K562 treated with DMSO at 1 percent for 4 hours (cell line): Measurements from ENCODE around the gene POLR3H. TPM values are rescaled to one million over a fixed set of nuclear protein-coding genes. Genes with fewer than 3 reads are reported as not detected.

Source experiments
- total RNA-seq: library from RNA; unstranded; fragments of 300-600 nt; gene quantifications from 2 replicates; pipeline ENCODE4 v1.2.3, GENCODE V29; 2022; ENCODE audit not compliant: insufficient read depth

The POLR3H gene, protein sequence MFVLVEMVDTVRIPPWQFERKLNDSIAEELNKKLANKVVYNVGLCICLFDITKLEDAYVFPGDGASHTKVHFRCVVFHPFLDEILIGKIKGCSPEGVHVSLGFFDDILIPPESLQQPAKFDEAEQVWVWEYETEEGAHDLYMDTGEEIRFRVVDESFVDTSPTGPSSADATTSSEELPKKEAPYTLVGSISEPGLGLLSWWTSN
- total RNA-seq, result 11.4 and 16.7 TPM in 2 replicates

DNA sequence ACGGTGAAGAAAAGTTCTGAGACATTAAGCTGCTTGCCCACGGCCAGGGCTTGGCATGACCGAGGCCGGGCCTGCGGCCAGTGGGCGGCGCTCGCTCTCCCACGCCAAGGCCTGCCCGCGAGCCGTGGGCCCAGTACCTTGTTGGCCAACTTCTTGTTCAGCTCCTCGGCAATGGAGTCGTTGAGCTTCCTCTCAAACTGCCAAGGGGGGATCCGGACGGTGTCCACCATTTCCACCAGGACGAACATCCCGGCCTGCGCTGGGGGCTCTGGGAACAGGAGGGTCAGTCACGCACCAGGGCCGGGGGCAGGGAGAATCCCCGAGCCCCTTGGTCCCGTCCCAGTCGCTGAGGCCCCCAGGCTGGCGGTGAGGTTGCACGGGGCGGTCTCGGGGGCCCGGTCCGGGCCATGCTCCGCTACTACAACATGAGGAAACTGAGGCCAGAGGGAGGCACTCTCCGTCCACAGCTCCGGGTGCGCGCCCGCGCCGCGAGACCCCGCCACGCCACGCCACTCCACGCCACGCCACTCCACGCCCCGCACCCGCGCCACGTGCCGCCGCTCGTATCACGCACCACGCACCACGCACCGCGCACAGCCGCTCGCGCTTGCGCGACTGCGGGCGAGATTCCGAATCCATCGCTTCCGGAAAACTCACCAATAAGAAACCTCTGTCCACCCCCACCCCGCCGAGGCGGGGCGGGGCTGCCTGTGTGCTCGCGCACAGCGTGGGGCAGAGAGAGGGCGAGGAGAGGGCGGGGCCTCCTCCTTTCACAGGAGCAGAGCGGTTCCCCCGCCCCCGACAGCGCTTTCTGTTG, at the start of gene POLR3H:
POLR3H (minus strand) TSS at position 617 of the 817 bp plus-strand sequence; CDS start at position 248, 369 bp downstream.

DNA sequence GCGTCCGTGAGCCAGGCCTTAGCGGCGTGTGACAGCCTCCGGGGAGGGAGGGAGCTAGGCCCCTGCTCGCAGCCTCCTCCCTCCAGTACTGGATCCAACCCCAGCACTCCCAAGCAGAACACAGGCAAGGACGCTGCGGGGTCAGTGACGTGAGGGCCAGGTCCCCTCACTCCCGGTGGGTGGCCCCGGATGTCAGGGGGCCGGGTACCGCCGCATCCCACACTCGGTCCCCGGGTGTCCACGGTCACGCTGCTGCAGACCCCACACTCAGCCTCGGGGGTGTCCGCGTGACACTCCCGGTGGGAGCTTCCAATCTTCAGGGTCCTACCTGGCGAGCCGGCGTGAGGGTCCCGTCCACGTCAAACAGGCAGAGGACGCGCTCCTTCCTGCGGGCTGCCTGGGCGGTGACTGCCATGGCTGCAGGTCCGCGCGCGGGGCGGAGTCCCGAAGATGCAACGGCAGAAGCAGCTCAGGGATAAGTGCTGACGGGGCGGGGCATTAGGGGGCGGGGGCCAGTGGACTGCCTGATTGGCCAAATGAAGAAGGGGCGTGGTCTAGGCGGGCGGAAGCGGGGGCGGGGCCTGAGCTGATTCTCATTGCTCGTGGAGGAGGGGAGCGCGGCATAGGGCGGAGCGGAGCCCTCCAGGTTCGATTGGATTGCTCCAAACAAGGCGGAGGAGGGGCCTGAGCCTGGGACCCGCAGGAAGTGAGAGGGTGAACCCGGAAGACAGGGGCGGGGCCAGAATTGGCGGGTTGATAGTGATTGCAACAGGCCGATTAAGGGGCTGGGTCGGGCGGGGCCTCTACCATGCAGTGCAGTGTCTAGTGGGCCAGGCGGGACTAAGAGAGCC, 45.3 kb upstream of the POLR3H start, which contains the start of gene PMM1:
PMM1 (minus strand) TSS at position 450 of the 851 bp plus-strand sequence; CDS start at position 415, 35 bp downstream.

Other genes with a start within 250 kb of the POLR3H start
- 32.3 and 35.7 TPM in 2 replicates for gene ZC3H7B, start 242.9 kb downstream of the POLR3H start, total RNA-seq
- 0.61 and 1.2 TPM in 2 replicates for gene TEF, start 162.5 kb downstream of the POLR3H start, total RNA-seq
- gene TOB2, start 97.7 kb downstream of the POLR3H start, total RNA-seq, result 14.3 and 18.5 TPM in 2 replicates
- 47.3 and 52.8 TPM in 2 replicates for gene PHF5A, start 75.8 kb downstream of the POLR3H start, total RNA-seq
- gene ACO2, start 75.4 kb downstream of the POLR3H start, total RNA-seq, result 87.5 and 99.7 TPM in 2 replicates
- not detected in 2 replicates for gene CSDC2, start 16.5 kb upstream of the POLR3H start, total RNA-seq
- gene PMM1, start 45.4 kb upstream of the POLR3H start, total RNA-seq, result 41.3 and 54.8 TPM in 2 replicates
- 12.7 and 14.7 TPM in 2 replicates for gene DESI1, start 76.6 kb upstream of the POLR3H start, total RNA-seq
- 255 and 261 TPM in 2 replicates for gene XRCC6, start 76.8 kb upstream of the POLR3H start, total RNA-seq
- 112 and 113 TPM in 2 replicates for gene SNU13, start 144.4 kb upstream of the POLR3H start, total RNA-seq
- gene MEI1, start 155.0 kb upstream of the POLR3H start, total RNA-seq, result not detected in 2 replicates